GM23248 (cell line): ENCODE data around the gene CDS2.

Experiments used
- EZH2 ChIP-seq: fragments of 200-600 bp; sonication (generic); IDR thresholded peaks from 2 replicates; pipeline ENCODE4 v1.6.1; 2018; ENCODE audit warnings: antibody characterized with exemption, mild to moderate bottlenecking; ENCODE audit not compliant: insufficient read depth, poor library complexity, severe bottlenecking
- EZH2phosphoT487 ChIP-seq: fragments of 200-600 bp; sonication (generic); IDR thresholded peaks from 2 replicates; pipeline ENCODE4 v1.6.1; 2018; ENCODE audit warnings: antibody characterized with exemption, moderate library complexity, mild to moderate bottlenecking, low read depth; ENCODE audit not compliant: insufficient read depth

DNA sequence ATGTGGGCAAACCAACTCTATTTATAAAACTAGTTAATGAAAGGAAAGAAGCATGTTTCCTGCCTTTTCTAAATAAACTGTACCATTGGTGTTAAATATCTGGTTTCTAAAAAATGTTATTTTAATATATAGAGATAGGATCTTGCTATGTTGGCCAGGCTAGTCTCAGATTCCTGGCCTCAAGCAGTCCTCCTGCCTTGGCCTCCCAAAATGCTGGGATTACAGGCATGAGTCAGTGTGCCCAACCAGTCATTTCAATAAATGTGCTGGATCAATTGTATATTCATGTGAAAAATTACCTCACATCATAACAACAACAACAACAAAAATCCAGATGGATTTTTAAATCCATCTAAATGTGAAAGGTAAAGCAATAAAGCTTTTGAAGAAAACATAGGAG lies 80.3 kb downstream of the CDS2 start:
- TF ChIP-seq EZH2 (no peak), EZH2phosphoT487 (no peak)
